ENCODE data around the gene TSPAN8.

GRCh38 chr12:71075743-71076142 is 82.1 kb downstream of the TSPAN8 start:
- TF ChIP-seq POLR2A (IDR thresholded peaks at IDR 0.05; ENCODE audit: low read depth, low read length): no peak
- TF ChIP-seq POLR2AphosphoS5 (IDR thresholded peaks at IDR 0.05; ENCODE audit: low read depth, low read length): no peak
- no peak for TF ChIP-seq TAF1 (IDR thresholded peaks at IDR 0.05; ENCODE audit: borderline replicate concordance, low read depth, low read length)

Data from GM12892 (cell line).